HCT116 (cell line): ENCODE measurements around the gene C4A.

Experiments used
- EZH2phosphoT487 ChIP-seq: fragments of 200-600 bp; IDR thresholded peaks from 2 replicates; pipeline ENCODE4 v1.6.1; 2018; ENCODE audit warnings: antibody characterized with exemption, borderline replicate concordance
- RAD21 ChIP-seq: IDR thresholded peaks from 2 replicates; pipeline ENCODE4 v1.6.1; 2012; ENCODE audit warnings: low read depth, mild to moderate bottlenecking
- SP1 ChIP-seq: IDR thresholded peaks from 2 replicates; pipeline ENCODE4 v1.6.1; 2012; ENCODE audit warnings: low read depth
- TF ChIP-seq, protein P1 (sequence below), 3 experiments: fragments of 200-600 bp in 1 of 3; sonication (generic) in 1 of 3; IDR thresholded peaks in 2 of 3; conservative IDR thresholded peaks in 1 of 3; 2 replicates each; pipeline ENCODE4 v1.5.1; 2012 to 2017; ENCODE audit warnings: low read depth in 2 of 3, low read length in 2 of 3, antibody characterized with exemption in 1 of 3, borderline replicate concordance in 1 of 3, control low read depth in 1 of 3, mild to moderate bottlenecking in 1 of 3, mixed read lengths in 1 of 3, mixed run types in 1 of 3, moderate library complexity in 1 of 3; ENCODE audit not compliant: insufficient read depth in 1 of 3

DNA sequence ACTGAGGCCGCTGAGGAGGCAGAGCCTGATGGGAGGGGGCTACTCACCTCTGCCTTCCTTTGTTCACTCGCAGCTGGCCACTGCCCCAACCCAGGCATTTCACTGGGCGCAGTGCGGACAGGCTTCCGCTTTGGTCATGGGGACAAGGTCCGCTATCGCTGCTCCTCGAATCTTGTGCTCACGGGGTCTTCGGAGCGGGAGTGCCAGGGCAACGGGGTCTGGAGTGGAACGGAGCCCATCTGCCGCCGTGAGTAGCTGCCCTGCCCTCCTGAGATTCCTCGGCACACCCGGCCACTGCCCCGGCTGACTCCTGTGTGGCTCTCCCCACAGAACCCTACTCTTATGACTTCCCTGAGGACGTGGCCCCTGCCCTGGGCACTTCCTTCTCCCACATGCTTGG is 48.3 kb upstream of the C4A start:
- TF ChIP-seq RAD21, result no peak
- TF ChIP-seq, protein P1, sequence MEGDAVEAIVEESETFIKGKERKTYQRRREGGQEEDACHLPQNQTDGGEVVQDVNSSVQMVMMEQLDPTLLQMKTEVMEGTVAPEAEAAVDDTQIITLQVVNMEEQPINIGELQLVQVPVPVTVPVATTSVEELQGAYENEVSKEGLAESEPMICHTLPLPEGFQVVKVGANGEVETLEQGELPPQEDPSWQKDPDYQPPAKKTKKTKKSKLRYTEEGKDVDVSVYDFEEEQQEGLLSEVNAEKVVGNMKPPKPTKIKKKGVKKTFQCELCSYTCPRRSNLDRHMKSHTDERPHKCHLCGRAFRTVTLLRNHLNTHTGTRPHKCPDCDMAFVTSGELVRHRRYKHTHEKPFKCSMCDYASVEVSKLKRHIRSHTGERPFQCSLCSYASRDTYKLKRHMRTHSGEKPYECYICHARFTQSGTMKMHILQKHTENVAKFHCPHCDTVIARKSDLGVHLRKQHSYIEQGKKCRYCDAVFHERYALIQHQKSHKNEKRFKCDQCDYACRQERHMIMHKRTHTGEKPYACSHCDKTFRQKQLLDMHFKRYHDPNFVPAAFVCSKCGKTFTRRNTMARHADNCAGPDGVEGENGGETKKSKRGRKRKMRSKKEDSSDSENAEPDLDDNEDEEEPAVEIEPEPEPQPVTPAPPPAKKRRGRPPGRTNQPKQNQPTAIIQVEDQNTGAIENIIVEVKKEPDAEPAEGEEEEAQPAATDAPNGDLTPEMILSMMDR (IDR thresholded peaks at IDR 0.05 in 2 of 3, conservative IDR thresholded peaks at IDR 0.05 in 1 of 3; ENCODE audit: borderline replicate concordance in 1 of 3, insufficient read depth in 1 of 3, low read depth in 2 of 3, low read length in 2 of 3), result no peak
- no peak for TF ChIP-seq SP1
- no peak for TF ChIP-seq EZH2phosphoT487
